ENCODE results near the gene TLE4.

GRCh38 chr9:79769476-79770275, 197.9 kb downstream of the TLE4 start:
- TF ChIP-seq CTCF (IDR thresholded peaks at IDR 0.05; ENCODE audit: insufficient read depth, low read depth, low read length) (no peak), EZH2 (IDR thresholded peaks at IDR 0.05; ENCODE audit: insufficient read depth, low read length) (no peak)
